ENCODE measurements around the gene CDCA8.
"Not testable (repeated sequence)": the region's sequence is repeated elsewhere in the genome, so short reads cannot be mapped to it uniquely, and the experiment has no call there.

The CDCA8 gene

DNA sequence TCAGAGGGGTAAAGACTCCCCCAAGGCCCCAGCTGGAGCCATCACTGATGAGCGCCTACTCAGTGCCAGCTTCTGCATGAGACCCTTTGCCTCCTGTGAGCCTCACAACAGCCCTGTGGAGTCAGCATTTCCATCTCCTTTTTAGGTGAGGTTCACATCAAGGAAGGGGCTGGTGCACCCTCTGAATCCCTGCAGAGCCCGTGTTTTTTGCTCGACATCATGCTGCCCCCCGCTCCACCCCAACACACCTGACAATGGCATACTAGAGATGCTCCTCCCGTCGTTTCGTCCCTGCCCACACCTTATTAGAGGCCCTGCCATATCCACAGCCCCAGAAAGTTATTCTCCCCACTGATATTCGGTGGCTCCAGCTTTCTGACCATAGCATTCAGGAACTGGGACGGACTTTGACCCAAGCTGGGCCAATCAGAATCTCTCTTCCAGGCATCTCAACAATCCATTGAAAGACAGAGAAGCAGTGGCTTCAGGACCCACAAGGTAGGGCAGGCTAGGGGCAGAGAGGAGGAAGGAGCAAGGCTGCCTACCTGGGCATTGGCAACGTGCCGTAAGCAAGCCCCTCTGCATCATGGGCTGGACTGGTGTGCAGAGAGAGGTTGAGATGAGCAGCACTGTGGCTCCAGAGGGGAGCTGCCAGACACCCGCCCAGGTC lies 39.9 kb downstream of the CDCA8 start:
- TF ChIP-seq, protein P1, sequence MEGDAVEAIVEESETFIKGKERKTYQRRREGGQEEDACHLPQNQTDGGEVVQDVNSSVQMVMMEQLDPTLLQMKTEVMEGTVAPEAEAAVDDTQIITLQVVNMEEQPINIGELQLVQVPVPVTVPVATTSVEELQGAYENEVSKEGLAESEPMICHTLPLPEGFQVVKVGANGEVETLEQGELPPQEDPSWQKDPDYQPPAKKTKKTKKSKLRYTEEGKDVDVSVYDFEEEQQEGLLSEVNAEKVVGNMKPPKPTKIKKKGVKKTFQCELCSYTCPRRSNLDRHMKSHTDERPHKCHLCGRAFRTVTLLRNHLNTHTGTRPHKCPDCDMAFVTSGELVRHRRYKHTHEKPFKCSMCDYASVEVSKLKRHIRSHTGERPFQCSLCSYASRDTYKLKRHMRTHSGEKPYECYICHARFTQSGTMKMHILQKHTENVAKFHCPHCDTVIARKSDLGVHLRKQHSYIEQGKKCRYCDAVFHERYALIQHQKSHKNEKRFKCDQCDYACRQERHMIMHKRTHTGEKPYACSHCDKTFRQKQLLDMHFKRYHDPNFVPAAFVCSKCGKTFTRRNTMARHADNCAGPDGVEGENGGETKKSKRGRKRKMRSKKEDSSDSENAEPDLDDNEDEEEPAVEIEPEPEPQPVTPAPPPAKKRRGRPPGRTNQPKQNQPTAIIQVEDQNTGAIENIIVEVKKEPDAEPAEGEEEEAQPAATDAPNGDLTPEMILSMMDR (IDR thresholded peaks at IDR 0.05; ENCODE audit: poor library complexity, severe bottlenecking): no peak
- no peak overlapping the region for H3K4me3 ChIP-seq (ENCODE audit: severe bottlenecking)
- no peak overlapping the region for H3K27ac ChIP-seq (ENCODE audit: poor library complexity, severe bottlenecking)
- ATAC-seq (ENCODE audit: low read depth): no peak
- no peaks in the 10 kb centered on the region for H3K4me1 ChIP-seq (ENCODE audit: insufficient read depth, poor library complexity, severe bottlenecking)
- peak; percentile 15 for DNase-seq (ENCODE audit: low spot score)
- no peaks in the 10 kb centered on the region for H3K36me3 ChIP-seq (ENCODE audit: low read depth)
- peaks cover 2% of the 10 kb centered on the region for H3K27me3 ChIP-seq (ENCODE audit: insufficient read depth, poor library complexity, severe bottlenecking)
- no peaks in the 10 kb centered on the region for H3K9me3 ChIP-seq (ENCODE audit: severe bottlenecking)

DNA sequence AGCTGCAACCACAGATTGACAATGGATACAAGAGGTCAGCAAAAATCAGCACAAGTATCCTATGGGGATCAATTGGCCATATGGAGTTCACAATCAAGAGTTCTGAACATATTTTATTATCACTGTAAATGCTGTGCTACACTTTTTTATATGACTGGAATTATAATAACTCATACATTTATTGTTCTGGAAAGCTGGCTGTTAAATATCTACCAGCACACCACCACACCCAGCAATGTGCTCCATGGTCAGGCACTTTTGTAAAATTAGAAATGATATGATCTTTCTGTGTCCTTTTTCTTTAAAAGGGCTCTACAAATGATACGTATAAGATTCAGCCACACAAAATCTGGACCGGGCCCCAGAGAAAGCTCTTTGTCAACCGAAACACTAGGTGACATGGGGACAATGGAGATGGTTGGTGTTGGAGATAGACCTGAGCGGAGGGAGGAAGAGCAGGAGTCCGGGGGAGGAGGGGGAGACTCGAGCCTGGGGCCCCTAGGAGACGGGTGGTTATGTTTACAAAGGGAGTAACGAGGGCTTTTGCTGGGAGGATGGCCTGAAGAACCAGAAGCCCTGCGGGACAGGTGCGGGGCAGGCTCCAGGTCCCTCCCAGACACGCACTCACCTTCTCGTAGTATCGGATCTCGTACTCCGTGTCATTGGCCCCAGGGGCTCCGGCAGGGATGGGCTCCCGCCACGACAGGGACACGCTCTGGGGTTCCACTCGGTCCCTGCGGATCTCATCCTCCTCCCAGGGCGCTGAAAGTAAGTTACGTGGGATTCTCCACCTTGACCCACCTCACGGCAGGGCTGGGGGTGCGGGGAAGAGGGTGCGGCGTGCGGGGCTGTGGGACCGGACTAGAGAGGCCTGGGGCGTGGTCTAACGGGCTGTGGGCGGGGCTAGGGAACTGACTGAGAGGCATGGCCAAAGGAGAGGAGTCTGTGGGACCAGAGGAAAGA lies 42.6 kb downstream of the CDCA8 start:
- Histone ChIP-seq H3K27me3 (ENCODE audit: insufficient read depth, poor library complexity, severe bottlenecking) (no peaks in the 10 kb centered on the region), H3K27ac (ENCODE audit: poor library complexity, severe bottlenecking) (no peak overlapping the region), H3K36me3 (ENCODE audit: low read depth) (no peaks in the 10 kb centered on the region), H3K9me3 (ENCODE audit: severe bottlenecking) (no peaks in the 10 kb centered on the region), H3K4me1 (ENCODE audit: insufficient read depth, poor library complexity, severe bottlenecking) (peaks cover 11% of the 10 kb centered on the region), H3K4me3 (ENCODE audit: severe bottlenecking) (no peak overlapping the region)
- TF ChIP-seq, protein P1 (IDR thresholded peaks at IDR 0.05; ENCODE audit: poor library complexity, severe bottlenecking): no peak
- DNase-seq (ENCODE audit: low spot score) (no peak), ATAC-seq (ENCODE audit: low read depth) (no peak)

- H3K36me3 ChIP-seq (ENCODE audit: low read depth); H3K4me3 ChIP-seq (ENCODE audit: severe bottlenecking); H3K27ac ChIP-seq (ENCODE audit: poor library complexity, severe bottlenecking); H3K27me3 ChIP-seq (ENCODE audit: insufficient read depth, poor library complexity, severe bottlenecking); ATAC-seq (ENCODE audit: low read depth); DNase-seq (ENCODE audit: low spot score); H3K9me3 ChIP-seq (ENCODE audit: severe bottlenecking): not testable (repeated sequence)
- peaks cover 19% of the 10 kb centered on the region for H3K4me1 ChIP-seq (ENCODE audit: insufficient read depth, poor library complexity, severe bottlenecking)
These were observed 45.7 kb downstream of the CDCA8 start for GRCh38 chr1:37737975-37738374.

GRCh38 chr1:37738619-37739018 lies 46.3 kb downstream of the CDCA8 start:
- DNase-seq (ENCODE audit: low spot score); H3K36me3 ChIP-seq (ENCODE audit: low read depth); H3K27me3 ChIP-seq (ENCODE audit: insufficient read depth, poor library complexity, severe bottlenecking); H3K4me3 ChIP-seq (ENCODE audit: severe bottlenecking); ATAC-seq (ENCODE audit: low read depth); H3K9me3 ChIP-seq (ENCODE audit: severe bottlenecking): not testable (repeated sequence)
- Histone ChIP-seq H3K27ac (ENCODE audit: poor library complexity, severe bottlenecking) (peak overlapping the region; percentile 54), H3K4me1 (ENCODE audit: insufficient read depth, poor library complexity, severe bottlenecking) (peaks cover 19% of the 10 kb centered on the region)

DNA sequence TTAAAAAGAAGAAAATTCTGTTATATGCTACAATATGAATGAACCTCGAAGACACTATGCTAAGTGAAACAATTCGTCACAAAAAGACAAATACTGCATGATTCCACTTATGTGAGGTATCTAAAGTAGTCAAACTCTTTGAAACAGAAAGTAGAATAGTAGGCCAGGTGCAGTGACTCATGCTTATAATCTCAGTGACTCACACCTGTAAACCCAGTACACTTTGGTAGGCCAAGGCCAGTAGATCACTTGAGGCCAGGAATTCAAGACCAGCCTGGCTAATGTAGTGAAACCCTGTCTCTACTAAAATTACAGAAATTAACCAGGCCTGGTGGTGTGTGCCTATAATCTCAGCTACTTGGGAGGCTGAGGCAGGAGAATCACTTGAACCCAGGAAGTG lies 46.9 kb downstream of the CDCA8 start:
- TF ChIP-seq, protein P1 (IDR thresholded peaks at IDR 0.05; ENCODE audit: poor library complexity, severe bottlenecking): no peak
- Histone ChIP-seq H3K27ac (ENCODE audit: poor library complexity, severe bottlenecking) (peak overlapping the region; percentile 54), H3K9me3 (ENCODE audit: severe bottlenecking) (no peaks in the 10 kb centered on the region)

More for the DNA sequence above, 46.9 kb downstream of the CDCA8 start:
- DNase-seq (ENCODE audit: low spot score) (no peak), ATAC-seq (ENCODE audit: low read depth) (peak; percentile 97)
- Histone ChIP-seq H3K27me3 (ENCODE audit: insufficient read depth, poor library complexity, severe bottlenecking) (peaks cover 2% of the 10 kb centered on the region), H3K4me1 (ENCODE audit: insufficient read depth, poor library complexity, severe bottlenecking) (peaks cover 19% of the 10 kb centered on the region), H3K4me3 (ENCODE audit: severe bottlenecking) (no peak overlapping the region), H3K36me3 (ENCODE audit: low read depth) (no peaks in the 10 kb centered on the region)
